NT2/D1 (cell line): Measurements from ENCODE around the gene HSBP1.

Experiments
- YY1 ChIP-seq: IDR thresholded peaks from 2 replicates; pipeline ENCODE4 v1.6.1; 2011; ENCODE audit not compliant: insufficient read length, insufficient read depth
- ZNF274 ChIP-seq: IDR thresholded peaks from 2 replicates; pipeline ENCODE4 v1.6.1; 2011; ENCODE audit warnings: mild to moderate bottlenecking, low read depth, low read length

DNA sequence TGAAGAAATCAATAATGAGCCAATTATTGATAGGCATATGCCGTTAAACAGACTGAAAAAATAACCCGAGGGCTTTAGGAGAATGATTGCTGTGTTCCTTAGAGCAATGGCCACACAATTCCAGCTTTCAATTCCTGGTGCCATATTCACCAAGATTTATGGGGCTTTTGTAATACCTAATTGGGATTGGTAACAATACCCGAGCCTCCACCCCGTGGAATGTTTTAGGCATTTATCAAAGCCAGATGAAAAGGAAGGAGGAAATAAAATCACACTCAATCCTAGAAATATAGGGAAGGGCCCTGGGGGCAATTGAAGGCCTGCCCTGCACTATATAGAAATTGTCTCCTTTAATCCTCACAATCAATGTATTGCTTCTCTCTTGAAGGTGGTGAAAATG is 49.0 kb downstream of the HSBP1 start:
- TF ChIP-seq ZNF274 (no peak), YY1 (no peak)
